Lower leg skin (tissue), 4 donors: Measurements from ENCODE around the gene VPS35L. TPM values are rescaled to one million over a fixed set of nuclear protein-coding genes. Genes with fewer than 3 reads are reported as not detected.
A peak's percentile ranks its signal among the peaks of the same experiment; 100 is the strongest.

ENCODE experiments used
- DNase-seq, 2 donors: peaks; one replicate each; pipeline ENCODE4 v3.0.0-alpha.2; 2019; ENCODE audit warnings: low spot score in 2 of 2
- H3K4me3 ChIP-seq: fragments of 200-600 bp; sonication (generic); 2 replicates; pipeline ENCODE4 v1.5.1; 2017; ENCODE audit warnings: mild to moderate bottlenecking, low read depth; ENCODE audit not compliant: poor library complexity, severe bottlenecking
- POLR2A ChIP-seq, 2 donors: fragments of 450-650 bp; IDR thresholded peaks; one replicate each; pipeline ENCODE4 v1.6.1; 2016 to 2017; ENCODE audit warnings: antibody characterized with exemption in 2 of 2, mild to moderate bottlenecking in 1 of 2, moderate library complexity in 1 of 2
- WGBS, 2 donors: methylation state at CpG; one replicate each; pipeline ENCODE4 v1.1.5; 2018; 5-methylcytosine and 5-hydroxymethylcytosine counted together
- intact Hi-C: fragments of 100-400 bp; cut with DNase I; formaldehyde crosslinking; loops from one replicate; pipeline ENCODE4 v1.15.0; 2023; ENCODE audit warnings: low total_unique reads
- total RNA-seq, 4 donors: library from RNA; depleted of rRNA; stranded (reverse); fragments of >200 nt; gene quantifications; one replicate each; pipeline ENCODE4 v1.1.0, GENCODE V29; 2016
- TF ChIP-seq, protein P1 (sequence below), 3 donors: fragments of 450-650 bp; IDR thresholded peaks; one replicate each; pipeline ENCODE4 v1.5.1; 2016; ENCODE audit warnings: antibody characterized with exemption in 3 of 3, mild to moderate bottlenecking in 3 of 3, moderate library complexity in 2 of 3

Gene VPS35L
- total RNA-seq, 4 donors from 2014 or later, result 14.5 to 24.2 (median 17.0) TPM

DNA sequence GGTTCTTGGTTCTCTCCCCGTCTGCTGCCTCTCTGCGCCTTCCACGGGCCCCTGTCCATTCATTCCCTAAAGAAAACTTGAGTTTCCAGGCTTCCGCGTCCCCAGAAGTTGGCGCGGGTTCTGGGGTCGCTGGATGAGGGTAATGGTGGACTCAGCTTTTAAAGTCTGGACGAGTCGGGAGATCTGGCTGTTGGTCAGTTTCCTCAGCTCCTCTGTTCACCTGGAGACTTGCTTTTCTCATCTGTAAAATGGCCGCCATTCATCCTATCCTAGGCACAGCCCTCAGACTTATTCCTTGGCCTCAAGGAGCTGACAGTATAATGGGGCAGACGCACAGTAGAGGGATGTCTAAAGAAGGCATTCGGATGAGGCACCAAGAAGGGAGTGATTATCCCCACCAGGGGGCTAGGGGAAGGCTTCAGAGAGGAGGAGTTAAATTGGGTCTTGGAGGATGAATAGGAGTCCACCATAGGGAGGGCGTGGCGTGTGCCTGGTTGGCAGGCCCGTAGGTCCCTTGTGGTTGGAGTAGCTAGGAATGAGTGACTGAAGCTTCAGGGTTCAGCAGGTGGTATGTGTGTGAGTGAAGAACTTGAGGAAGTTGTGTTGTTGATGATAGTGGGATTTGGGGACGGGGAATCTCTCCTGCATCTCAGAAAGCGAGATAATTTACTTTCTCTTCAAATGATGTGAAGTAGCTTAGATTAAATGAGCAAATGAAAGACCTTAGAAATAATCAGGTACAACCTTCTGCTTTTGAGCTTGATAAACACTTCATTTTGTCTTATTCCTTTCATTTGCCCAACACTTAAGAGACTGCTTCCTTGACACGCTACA lies 652 bp downstream of the VPS35L start:
- peak overlapping the region; percentile 63 for H3K4me3 ChIP-seq
- no peak for DNase-seq
- intact Hi-C loops, result no loop called here
- TF ChIP-seq, protein P1, sequence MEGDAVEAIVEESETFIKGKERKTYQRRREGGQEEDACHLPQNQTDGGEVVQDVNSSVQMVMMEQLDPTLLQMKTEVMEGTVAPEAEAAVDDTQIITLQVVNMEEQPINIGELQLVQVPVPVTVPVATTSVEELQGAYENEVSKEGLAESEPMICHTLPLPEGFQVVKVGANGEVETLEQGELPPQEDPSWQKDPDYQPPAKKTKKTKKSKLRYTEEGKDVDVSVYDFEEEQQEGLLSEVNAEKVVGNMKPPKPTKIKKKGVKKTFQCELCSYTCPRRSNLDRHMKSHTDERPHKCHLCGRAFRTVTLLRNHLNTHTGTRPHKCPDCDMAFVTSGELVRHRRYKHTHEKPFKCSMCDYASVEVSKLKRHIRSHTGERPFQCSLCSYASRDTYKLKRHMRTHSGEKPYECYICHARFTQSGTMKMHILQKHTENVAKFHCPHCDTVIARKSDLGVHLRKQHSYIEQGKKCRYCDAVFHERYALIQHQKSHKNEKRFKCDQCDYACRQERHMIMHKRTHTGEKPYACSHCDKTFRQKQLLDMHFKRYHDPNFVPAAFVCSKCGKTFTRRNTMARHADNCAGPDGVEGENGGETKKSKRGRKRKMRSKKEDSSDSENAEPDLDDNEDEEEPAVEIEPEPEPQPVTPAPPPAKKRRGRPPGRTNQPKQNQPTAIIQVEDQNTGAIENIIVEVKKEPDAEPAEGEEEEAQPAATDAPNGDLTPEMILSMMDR (IDR thresholded peaks at IDR 0.05), result no peak
- no peak for TF ChIP-seq POLR2A (IDR thresholded peaks at IDR 0.05)
- 32% methylated on average over 19 of the region's 19 CpGs for WGBS, 2 donors

DNA sequence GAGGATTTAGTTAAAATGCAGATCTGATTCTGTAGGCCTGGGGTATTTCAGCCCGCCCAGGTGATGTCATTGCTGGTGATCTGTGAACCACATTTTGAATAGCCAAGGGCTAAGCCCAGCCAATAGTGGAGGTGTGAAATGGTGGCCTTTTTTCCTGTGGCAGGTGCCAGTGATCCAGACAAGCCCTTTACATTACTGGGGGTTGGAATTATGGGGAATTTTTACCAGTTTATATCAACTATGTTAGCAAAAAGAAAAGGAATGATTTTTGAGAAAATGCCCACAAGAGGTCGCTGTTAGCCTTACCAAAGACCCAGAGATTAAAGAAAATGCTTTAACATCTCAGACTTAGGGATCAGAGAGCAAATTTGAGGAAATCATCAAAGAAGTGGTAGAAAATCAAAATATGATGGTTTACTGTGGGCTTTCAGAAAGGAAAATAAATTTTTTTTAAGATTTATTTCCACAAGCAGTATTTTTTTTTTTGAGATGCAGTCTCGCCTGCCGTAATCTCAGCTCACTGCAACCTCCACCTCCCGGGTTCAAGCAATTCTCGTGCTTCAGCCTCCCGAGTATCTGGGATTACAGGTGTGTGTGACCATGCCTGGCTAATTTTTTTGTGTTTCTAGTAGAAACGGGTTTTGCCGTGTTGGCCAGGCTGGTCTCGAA lies 3.9 kb downstream of the VPS35L start:
- TF ChIP-seq, protein P1 (IDR thresholded peaks at IDR 0.05), result no peak
- no peak for TF ChIP-seq POLR2A (IDR thresholded peaks at IDR 0.05)
- H3K4me3 ChIP-seq, result no peak overlapping the region
- intact Hi-C loops, result no loop called here
- whole genome bisulfite sequencing, 2 donors, result 75 to 82% methylated on average over 10 of the region's 10 CpGs
- peak in 1 of 2 donors; percentile 82 for DNase-seq

GRCh38 chr16:19560078-19560477 lies 4.6 kb downstream of the VPS35L start:
- TF ChIP-seq POLR2A (IDR thresholded peaks at IDR 0.05), result no peak
- TF ChIP-seq, protein P1 (IDR thresholded peaks at IDR 0.05), result no peak
- DNase-seq, result no peak
- no peak overlapping the region for H3K4me3 ChIP-seq
- intact Hi-C loops, result no loop called here
- 92 to 95% methylated on average over 4 of the region's 4 CpGs for WGBS, 2 donors

GRCh38 chr16:19563377-19563776 lies 7.9 kb downstream of the VPS35L start:
- WGBS, 2 donors, result 96% methylated on average over 4 of the region's 4 CpGs
- intact Hi-C loops, result no loop called here
- TF ChIP-seq, protein P1 (IDR thresholded peaks at IDR 0.05), result no peak
- no peak for TF ChIP-seq POLR2A (IDR thresholded peaks at IDR 0.05)

GRCh38 chr16:19566362-19566761 lies 10.9 kb downstream of the VPS35L start:
- intact Hi-C loops, result no loop called here
- TF ChIP-seq, protein P1 (IDR thresholded peaks at IDR 0.05), result no peak
- no peak for TF ChIP-seq POLR2A (IDR thresholded peaks at IDR 0.05)
- H3K4me3 ChIP-seq, result no peak overlapping the region
- DNase-seq, result no peak
- WGBS, 2 donors, result 91 to 97% methylated on average over 3 of the region's 3 CpGs

More at GRCh38 chr16:19563377-19563776, 7.9 kb downstream of the VPS35L start:
- DNase-seq, result no peak
- H3K4me3 ChIP-seq, result no peak overlapping the region
